ENCODE measurements around the gene PCDHB16.
"Not testable (repeated sequence)": the region's sequence is repeated elsewhere in the genome, so short reads cannot be mapped to it uniquely, and the experiment has no call there.

The PCDHB16 gene

DNA sequence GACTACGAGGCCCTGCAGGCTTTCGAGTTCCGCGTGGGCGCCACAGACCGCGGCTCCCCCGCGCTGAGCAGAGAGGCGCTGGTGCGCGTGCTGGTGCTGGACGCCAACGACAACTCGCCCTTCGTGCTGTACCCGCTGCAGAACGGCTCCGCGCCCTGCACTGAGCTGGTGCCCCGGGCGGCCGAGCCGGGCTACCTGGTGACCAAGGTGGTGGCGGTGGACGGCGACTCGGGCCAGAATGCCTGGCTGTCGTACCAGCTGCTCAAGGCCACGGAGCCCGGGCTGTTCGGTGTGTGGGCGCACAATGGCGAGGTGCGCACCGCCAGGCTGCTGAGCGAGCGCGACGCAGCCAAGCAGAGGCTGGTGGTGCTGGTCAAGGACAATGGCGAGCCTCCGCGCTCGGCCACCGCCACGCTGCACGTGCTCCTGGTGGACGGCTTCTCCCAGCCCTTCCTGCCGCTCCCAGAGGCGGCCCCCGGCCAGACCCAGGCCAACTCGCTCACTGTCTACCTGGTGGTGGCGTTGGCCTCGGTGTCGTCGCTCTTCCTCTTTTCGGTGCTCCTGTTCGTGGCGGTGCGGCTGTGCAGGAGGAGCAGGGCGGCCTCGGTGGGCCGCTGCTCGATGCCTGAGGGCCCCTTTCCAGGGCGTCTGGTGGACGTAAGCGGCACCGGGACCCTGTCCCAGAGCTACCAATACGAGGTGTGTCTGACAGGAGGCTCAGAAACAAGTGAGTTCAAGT is 2.1 kb downstream of the PCDHB16 start:
- not testable (repeated sequence) for DNase-seq (ENCODE audit: low read depth in 1 of 2, low spot score in 1 of 2)

DNA sequence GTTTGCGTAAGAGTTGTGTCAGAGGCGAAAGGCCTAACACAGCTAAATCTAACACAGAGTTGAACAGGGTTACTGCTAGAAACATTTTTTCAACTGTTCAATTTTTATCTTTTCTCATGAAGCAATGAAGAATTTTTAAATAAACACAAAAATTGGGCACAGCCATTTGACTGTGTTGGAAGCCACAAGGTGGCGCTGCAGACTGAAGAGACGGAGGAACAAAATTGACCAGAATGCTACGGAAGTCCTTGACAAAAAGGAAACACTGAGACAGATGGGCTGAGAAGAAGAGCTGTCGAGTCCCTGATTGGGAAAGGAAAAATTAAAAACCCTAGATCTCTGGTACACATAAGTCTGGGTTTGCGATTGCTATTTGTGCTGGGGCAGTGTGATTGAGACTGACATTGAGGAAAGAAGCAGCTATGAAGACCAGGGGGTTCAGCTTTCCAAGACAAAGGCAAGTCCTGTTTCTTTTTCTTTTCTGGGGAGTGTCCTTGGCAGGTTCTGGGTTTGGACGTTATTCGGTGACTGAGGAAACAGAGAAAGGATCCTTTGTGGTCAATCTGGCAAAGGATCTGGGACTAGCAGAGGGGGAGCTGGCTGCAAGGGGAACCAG is 4.8 kb downstream of the PCDHB16 start, which contains the start of gene PCDHB9:
Gene PCDHB9, plus strand, starts transcription at position 265 of the 616 bp plus-strand sequence. Its CDS starts 158 bp downstream, at position 423.
- DNase-seq (ENCODE audit: low read depth in 1 of 2, low spot score in 1 of 2) = no peak

- DNase-seq (ENCODE audit: low read depth in 1 of 2, low spot score in 1 of 2) = not testable (repeated sequence)
These were observed 6.5 kb downstream of the PCDHB16 start for GRCh38 chr5:141188682-141189081.

- not testable (repeated sequence) for DNase-seq (ENCODE audit: low read depth in 1 of 2, low spot score in 1 of 2)
These were observed 6.9 kb downstream of the PCDHB16 start for GRCh38 chr5:141189131-141189530.

- no peak for DNase-seq (ENCODE audit: low read depth in 1 of 2, low spot score in 1 of 2)
These were observed 10.0 kb downstream of the PCDHB16 start, which contains the start of gene PCDHB10 for GRCh38 chr5:141192110-141192725. TSS of gene PCDHB10 (plus strand) at chr5:141192353. CDS start at chr5:141192553, 200 bp downstream.

- DNase-seq (ENCODE audit: low read depth in 1 of 2, low spot score in 1 of 2) = not testable (repeated sequence)
These were observed 12.1 kb downstream of the PCDHB16 start for GRCh38 chr5:141194332-141194731.

GRCh38 chr5:141196363-141196762 is 14.2 kb downstream of the PCDHB16 start:
- no peak for DNase-seq (ENCODE audit: low read depth in 1 of 2, low spot score in 1 of 2)

DNA sequence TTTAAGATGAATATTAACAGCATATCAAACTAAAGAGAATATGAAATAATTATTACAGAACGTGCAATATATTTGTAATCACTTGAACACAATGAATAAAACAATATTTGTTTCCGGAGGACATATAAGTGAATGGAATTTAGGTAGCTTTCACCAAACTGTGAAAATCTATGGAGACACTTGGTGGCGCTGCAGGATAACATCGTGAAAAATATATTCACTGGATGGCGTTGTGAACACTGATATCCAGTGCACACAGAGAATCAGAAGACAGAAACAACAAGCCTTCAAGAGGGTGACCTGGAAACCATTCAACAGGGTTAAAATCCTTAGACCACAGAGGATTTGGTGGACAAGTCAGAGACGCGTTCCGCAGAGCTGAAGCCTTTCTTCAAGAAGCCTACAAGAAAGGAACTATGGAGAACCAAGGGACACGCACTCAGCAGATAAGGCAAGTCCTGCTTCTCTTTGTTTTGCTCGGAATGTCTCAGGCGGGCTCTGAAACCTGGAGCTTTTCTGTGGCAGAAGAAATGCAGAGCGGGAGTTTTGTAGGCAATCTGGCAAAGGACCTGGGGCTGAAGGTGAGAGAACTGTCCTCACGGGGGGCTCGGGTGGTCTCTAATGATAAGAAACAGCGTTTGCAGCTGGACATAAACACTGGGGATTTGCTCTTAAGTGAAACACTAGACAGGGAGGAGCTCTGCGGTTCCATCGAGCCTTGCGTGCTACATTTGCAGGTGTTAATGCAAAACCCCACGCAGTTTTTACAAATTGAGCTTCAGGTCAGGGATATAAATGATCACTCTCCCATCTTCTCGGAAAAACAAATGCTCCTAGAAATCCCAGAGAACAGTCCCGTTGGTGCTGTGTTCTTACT is 17.4 kb downstream of the PCDHB16 start, which contains the start of gene PCDHB11:
Gene PCDHB11, plus strand, starts transcription at position 269 of the 877 bp plus-strand sequence. Its CDS starts 148 bp downstream, at position 417.
- no peak for DNase-seq (ENCODE audit: low read depth in 1 of 2, low spot score in 1 of 2)

GRCh38 chr5:141201126-141201525 is 18.9 kb downstream of the PCDHB16 start:
- not testable (repeated sequence) for DNase-seq (ENCODE audit: low read depth in 1 of 2, low spot score in 1 of 2)

DNA sequence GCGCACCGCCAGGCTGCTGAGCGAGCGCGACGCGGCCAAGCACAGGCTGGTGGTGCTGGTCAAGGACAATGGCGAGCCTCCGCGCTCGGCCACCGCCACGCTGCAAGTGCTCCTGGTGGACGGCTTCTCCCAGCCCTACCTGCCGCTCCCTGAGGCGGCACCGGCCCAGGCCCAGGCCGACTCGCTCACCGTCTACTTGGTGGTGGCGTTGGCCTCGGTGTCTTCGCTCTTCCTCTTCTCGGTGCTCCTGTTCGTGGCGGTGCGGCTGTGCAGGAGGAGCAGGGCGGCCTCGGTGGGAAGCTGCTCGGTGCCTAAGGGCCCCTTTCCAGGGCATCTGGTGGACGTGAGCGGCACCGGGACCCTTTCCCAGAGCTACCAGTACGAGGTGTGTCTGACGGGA is 19.5 kb downstream of the PCDHB16 start:
- DNase-seq (ENCODE audit: low read depth in 1 of 2, low spot score in 1 of 2) = not testable (repeated sequence)

- DNase-seq (ENCODE audit: low read depth in 1 of 2, low spot score in 1 of 2) = no peak
These were observed 26.3 kb downstream of the PCDHB16 start, which contains the start of gene PCDHB12 for GRCh38 chr5:141208478-141208877. TSS of gene PCDHB12 (plus strand) at chr5:141208719. CDS start at chr5:141208908, 189 bp downstream.

- not testable (repeated sequence) for DNase-seq (ENCODE audit: low read depth in 1 of 2, low spot score in 1 of 2)
These were observed 28.1 kb downstream of the PCDHB16 start for GRCh38 chr5:141210281-141210680.

DNA sequence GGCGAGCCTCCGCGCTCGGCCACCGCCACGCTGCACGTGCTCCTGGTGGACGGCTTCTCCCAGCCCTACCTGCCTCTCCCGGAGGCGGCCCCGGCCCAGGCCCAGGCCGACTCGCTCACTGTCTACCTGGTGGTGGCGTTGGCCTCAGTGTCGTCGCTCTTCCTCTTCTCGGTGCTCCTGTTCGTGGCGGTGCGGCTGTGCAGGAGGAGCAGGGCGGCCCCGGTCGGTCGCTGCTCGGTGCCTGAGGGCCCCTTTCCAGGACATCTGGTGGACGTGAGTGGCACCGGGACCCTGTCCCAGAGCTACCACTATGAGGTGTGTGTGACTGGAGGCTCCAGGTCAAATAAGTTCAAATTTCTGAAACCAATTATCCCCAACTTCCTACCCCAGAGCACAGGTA is 28.7 kb downstream of the PCDHB16 start:
- DNase-seq (ENCODE audit: low read depth in 1 of 2, low spot score in 1 of 2) = not testable (repeated sequence)

DNA sequence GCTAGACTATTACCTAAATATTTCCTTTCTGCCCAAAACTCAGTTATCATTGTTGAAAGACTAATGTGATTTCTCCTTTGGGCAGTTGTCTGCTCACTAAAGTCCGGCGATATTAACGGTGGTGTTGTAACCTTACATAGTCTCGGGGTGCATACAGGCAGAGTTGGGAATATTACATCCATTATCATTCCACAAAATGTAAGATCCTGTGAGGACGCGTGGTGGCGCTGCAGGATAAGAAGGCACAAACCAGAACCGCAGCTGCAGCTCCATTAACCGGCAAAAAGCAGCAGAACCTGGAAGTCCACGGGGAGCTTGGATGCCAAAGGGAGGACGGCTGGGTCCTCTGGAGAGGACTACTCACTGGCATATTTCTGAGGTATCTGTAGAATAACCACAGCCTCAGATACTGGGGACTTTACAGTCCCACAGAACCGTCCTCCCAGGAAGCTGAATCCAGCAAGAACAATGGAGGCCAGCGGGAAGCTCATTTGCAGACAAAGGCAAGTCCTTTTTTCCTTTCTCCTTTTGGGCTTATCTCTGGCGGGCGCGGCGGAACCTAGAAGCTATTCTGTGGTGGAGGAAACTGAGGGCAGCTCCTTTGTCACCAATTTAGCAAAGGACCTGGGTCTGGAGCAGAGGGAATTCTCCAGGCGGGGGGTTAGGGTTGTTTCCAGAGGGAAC is 31.6 kb downstream of the PCDHB16 start, which contains the start of gene PCDHB13:
Gene PCDHB13, plus strand, starts transcription at position 264 of the 684 bp plus-strand sequence. Its CDS starts 205 bp downstream, at position 469.
- DNase-seq (ENCODE audit: low read depth in 1 of 2, low spot score in 1 of 2) = not testable (repeated sequence)

GRCh38 chr5:141214583-141214982 is 32.4 kb downstream of the PCDHB16 start:
- DNase-seq (ENCODE audit: low read depth in 1 of 2, low spot score in 1 of 2) = not testable (repeated sequence)

- not testable (repeated sequence) for DNase-seq (ENCODE audit: low read depth in 1 of 2, low spot score in 1 of 2)
These were observed 33.3 kb downstream of the PCDHB16 start for GRCh38 chr5:141215504-141215903.

GRCh38 chr5:141216035-141216434 is 33.8 kb downstream of the PCDHB16 start:
- not testable (repeated sequence) for DNase-seq (ENCODE audit: low read depth in 1 of 2, low spot score in 1 of 2)

GRCh38 chr5:141223112-141223783 is 41.1 kb downstream of the PCDHB16 start, which contains the start of gene PCDHB14:
TSS of gene PCDHB14 (plus strand) at chr5:141223343. CDS start at chr5:141223506, 163 bp downstream.
- no peak for DNase-seq (ENCODE audit: low read depth in 1 of 2, low spot score in 1 of 2)

DNA sequence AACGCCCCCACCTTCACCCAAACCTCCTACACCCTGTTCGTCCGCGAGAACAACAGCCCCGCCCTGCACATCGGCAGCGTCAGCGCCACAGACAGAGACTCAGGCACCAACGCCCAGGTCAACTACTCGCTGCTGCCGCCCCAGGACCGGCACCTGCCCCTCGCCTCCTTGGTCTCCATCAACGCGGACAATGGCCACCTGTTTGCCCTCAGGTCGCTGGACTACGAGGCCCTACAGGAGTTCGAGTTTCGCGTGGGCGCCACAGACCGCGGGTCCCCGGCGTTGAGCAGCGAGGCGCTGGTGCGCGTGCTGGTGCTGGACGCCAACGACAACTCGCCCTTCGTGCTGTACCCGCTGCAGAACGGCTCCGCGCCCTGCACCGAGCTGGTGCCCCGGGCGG is 42.7 kb downstream of the PCDHB16 start:
- DNase-seq (ENCODE audit: low read depth in 1 of 2, low spot score in 1 of 2) = not testable (repeated sequence)

Measured in stimulated activated CD4-positive, alpha-beta T cell treated with anti-CD3 and anti-CD28 coated beads, Interleukin-15, amount 100 ng/mL, for 1 hour (primary cell).